GM21515 (cell line): ENCODE results near the gene ZNF223.
A peak's percentile ranks its signal among the peaks of the same experiment; 100 is the strongest.

Experiments
- ATAC-seq: cut with Tn5 transposase; IDR thresholded peaks from one replicate; pipeline ENCODE4 v1.9.1; 2021; ENCODE audit not compliant: unreplicated experiment

Gene ZNF223

DNA sequence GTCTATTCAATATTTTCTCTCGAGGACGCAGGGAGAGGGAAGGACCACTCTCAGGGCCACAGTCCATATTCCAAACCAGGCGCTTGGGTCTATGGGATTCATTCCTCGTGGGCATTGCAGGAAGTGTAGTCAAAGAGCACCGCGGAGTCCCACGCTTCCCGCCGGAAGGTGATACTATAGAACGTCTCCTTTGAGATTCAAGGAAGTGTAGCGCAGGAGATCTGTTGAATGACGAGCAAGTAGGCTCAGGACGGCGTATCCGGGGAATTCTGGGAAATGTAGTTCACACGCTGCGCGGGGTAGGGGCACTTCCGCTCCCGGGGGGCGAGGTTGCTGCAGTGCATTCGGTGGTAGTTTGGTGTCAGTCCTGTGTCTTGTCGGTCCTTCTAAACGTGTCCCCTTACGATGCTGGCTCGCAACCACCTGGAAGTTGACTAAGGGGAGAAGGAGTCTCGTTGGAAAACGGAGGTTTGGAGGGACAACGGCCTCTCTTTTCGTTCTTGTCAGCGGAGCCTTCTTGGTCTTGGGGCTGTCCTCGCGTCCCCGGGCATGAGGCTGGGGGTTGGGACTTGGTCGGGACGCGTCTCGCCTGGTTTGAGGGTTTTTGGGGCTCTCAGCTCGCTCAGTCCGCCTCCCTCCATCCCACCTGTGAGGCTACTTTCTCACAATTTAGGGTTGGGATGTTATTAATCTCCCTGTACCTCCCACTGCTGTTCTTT is 20.1 kb downstream of the ZNF223 start, which contains the start of gene ZNF284:
TSS of gene ZNF284 (plus strand) at position 336 of the 719 bp plus-strand sequence. CDS start 4,231 bp downstream, outside the sequence.
- ATAC-seq = peak; percentile 70

DNA sequence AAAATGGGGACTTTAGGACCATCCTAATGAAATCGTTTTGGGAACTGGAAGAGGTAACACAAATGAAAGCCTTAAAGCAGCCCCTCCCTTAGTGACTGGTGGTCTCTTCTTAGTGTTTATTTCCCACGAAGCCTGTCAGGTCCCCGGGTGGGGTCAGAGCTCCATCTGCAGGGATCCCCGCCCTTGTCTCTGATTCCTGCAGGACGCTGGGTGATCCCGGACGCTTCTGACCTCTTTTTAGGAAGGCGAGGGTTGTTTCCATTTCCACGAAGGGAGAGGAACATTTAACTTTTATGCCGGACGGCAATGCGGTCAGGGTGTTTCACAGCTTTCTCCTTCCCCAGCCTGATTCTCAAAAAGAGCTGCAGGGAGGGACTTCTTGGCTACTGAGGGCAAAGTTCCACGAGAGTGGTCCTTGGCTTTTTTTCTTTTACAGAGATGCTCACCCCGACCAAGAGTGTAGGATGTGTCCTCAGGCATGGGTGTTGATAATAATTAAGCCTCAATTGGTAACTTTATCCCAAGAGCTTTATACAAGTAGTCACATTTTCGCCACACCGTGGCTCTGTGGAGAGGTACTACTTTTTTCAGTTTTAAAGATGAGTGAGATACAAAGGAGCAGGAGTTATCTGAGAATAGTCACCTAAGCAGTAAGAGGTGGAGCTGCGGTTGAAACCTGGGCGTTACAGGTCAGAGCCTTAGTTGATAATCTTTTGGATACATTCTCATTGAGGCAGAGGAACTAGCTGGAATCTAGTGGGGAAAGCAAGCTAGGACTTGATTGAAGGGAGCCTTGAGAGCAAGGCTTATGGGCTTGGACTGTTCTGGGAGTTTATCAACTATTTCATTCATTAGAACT is 20.9 kb downstream of the ZNF223 start:
- no peak for ATAC-seq

GRCh38 chr19:44076325-44076724 is 24.5 kb downstream of the ZNF223 start:
- no peak for ATAC-seq

GRCh38 chr19:44092108-44092507 is 40.3 kb downstream of the ZNF223 start:
- ATAC-seq = no peak

DNA sequence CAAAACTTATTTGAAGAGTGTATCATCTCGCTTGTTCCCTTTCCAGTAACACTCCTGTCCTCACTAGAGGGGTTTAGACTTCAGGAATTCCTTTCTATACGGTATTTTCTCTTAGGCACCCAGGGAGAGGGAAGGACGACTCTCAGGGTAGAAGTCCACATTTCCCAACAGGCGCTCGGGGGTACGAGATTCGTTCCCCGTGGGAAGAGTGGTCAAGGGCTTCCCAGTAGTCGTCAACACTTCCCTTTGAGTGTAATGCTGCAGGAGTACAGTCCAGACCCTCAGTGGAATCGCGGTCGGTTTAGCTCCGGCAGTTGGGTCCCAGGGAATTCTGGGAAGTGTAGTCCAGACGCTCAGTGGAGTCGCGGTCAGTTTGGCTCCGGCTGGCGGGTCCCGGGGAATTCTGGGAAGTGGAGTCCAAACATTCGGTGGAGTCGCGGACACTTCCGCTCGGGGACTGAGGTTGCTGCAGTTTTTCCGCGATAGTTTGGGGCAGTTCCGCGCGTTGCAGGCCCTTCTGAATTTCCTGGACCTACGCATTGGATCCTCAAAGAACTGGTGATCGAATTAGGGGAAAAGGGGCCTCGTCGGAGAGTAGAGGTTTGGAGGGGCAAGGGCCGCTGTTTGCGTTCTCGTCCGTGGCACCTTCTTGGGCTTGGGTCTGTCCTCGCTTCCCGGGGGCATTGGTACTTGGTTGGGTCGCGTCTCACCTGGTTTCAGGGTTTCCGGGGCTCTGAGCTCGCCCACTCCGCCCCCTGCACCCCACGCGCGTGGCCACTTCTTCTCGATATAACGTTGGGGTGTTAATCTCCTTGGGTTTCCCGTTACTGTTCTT is 42.3 kb downstream of the ZNF223 start, which contains the start of gene ZNF224:
TSS of gene ZNF224 (plus strand) at position 431 of the 835 bp plus-strand sequence. CDS start 3,513 bp downstream, outside the sequence.
- peak; percentile 74 for ATAC-seq

- ATAC-seq = no peak
These were observed 55.9 kb downstream of the ZNF223 start for GRCh38 chr19:44107751-44108150.

- no peak for ATAC-seq
These were observed 57.6 kb downstream of the ZNF223 start for GRCh38 chr19:44109458-44109857.

DNA sequence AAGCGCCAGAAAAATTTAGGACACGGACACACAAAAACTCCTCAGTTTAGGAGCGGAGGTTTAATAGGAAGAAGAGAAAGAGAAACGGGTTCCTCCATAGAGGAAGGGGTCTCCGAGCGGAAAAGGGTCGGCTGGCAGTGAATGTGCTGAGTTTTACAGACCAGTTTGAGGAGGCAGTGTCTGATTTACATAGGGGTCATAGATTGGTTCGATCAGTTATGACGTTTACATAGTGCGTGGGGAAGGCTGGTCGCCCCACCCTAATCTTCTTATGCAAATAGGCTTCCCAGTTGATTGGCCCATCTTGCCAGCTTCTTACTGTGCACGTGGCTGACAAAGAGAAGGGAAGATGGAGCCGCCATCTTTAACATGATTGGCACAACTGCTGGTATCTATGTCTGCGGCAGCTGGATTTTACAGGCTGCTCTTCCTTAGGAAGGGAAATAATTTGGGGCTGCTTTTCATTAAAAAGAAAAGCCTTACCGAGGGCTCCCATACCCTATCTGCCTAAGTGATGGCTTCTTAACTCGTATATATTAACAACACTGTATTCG is 60.2 kb downstream of the ZNF223 start:
- ATAC-seq = no peak

DNA sequence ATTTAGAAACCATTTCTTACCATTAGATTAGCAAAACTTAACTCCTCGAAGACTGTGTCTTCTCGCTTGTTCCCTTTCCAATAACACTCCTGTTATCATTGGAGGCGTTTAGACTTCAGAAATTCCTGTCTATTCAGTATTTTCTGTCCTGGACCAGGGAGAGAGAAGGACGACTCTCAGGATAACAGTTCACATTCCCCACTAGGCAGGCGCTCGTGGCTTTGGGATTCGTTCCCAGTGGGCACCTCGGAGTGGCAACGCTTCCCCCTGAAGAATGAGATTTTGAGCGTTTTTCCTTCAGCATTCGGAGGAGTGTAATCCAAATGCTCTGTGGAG is 60.9 kb downstream of the ZNF223 start:
- ATAC-seq = no peak

GRCh38 chr19:44113138-44113783 is 61.4 kb downstream of the ZNF223 start, which contains the start of gene ZNF225:
TSS of gene ZNF225 (plus strand) at chr19:44113399. CDS start at chr19:44115828, 2,429 bp downstream.
- peak; percentile 90 for ATAC-seq

GRCh38 chr19:44113784-44114390 is 62.1 kb downstream of the ZNF223 start:
- ATAC-seq = peak; percentile 22
